HG02884 (cell line): Measurements from ENCODE around the gene ITGBL1.

Experiments
- ATAC-seq: cut with Tn5 transposase; IDR thresholded peaks from one replicate; pipeline ENCODE4 v1.9.1; 2021; ENCODE audit warnings: mild to moderate bottlenecking, moderate library complexity; ENCODE audit not compliant: unreplicated experiment

Gene ITGBL1

GRCh38 chr13:101450749-101451130 is 1.7 kb upstream of the ITGBL1 start:
- no peak for ATAC-seq

GRCh38 chr13:101451641-101452040 is 834 bp upstream of the ITGBL1 start:
- ATAC-seq = no peak

GRCh38 chr13:101453784-101454201 is 1.3 kb downstream of the ITGBL1 start:
- ATAC-seq = no peak

GRCh38 chr13:101454767-101455166 is 2.3 kb downstream of the ITGBL1 start:
- no peak for ATAC-seq

- no peak for ATAC-seq
Observed at GRCh38 chr13:101455863-101456262, 3.4 kb downstream of the ITGBL1 start.

- ATAC-seq = no peak
Observed at GRCh38 chr13:101457176-101457575, 4.7 kb downstream of the ITGBL1 start.

GRCh38 chr13:101465877-101466276 is 13.4 kb downstream of the ITGBL1 start:
- ATAC-seq = no peak

GRCh38 chr13:101467415-101467814 is 14.9 kb downstream of the ITGBL1 start:
- ATAC-seq = no peak

GRCh38 chr13:101473458-101473857 is 21.0 kb downstream of the ITGBL1 start:
- ATAC-seq = no peak

GRCh38 chr13:101474419-101474957 is 22.0 kb downstream of the ITGBL1 start:
- ATAC-seq = no peak

GRCh38 chr13:101475536-101475935 is 23.1 kb downstream of the ITGBL1 start:
- no peak for ATAC-seq

GRCh38 chr13:101481421-101481820 is 28.9 kb downstream of the ITGBL1 start:
- ATAC-seq = no peak

GRCh38 chr13:101486708-101487437 is 34.4 kb downstream of the ITGBL1 start:
- no peak for ATAC-seq

GRCh38 chr13:101487438-101487830 is 35.0 kb downstream of the ITGBL1 start:
- no peak for ATAC-seq

GRCh38 chr13:101488734-101489133 is 36.3 kb downstream of the ITGBL1 start:
- ATAC-seq = no peak

GRCh38 chr13:101489643-101490405 is 37.3 kb downstream of the ITGBL1 start:
- no peak for ATAC-seq

- no peak for ATAC-seq
Observed at GRCh38 chr13:101490406-101491015, 38.0 kb downstream of the ITGBL1 start.

- no peak for ATAC-seq
Observed at GRCh38 chr13:101492251-101492910, 39.9 kb downstream of the ITGBL1 start.

- no peak for ATAC-seq
Observed at GRCh38 chr13:101493541-101493940, 41.1 kb downstream of the ITGBL1 start.

GRCh38 chr13:101499406-101499805 is 46.9 kb downstream of the ITGBL1 start:
- no peak for ATAC-seq

- ATAC-seq = no peak
Observed at GRCh38 chr13:101502618-101503017, 50.1 kb downstream of the ITGBL1 start.
